ENCODE measurements around the gene DHRS7C.
"Not testable (repeated sequence)": the region's sequence is repeated elsewhere in the genome, so short reads cannot be mapped to it uniquely, and the experiment has no call there.

Gene DHRS7C

DNA sequence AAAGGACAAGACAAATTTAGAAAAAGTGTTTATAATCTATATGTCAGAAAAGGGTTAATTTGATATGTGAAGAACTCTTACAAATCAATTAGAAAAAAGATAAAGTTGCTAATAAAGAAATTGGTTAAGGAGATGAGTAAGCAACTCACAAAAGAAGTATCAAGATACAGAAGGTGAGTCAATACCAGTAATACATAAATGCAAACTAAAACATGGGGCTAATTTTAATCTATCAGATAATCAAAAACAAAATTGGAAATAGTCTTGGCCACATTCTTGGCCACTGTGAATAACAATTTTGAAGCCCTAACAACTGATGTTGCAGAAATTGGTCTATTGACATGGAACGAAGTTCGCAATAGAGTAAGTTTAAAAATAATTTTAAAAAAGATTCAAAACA is 6.8 kb downstream of the DHRS7C start:
- H3K27me3 ChIP-seq (replicated peaks; ENCODE audit: control insufficient read depth, insufficient read depth, low read length) = no peaks in the 10 kb centered on the region; the same call in 1 of the 2 replicates
- no peaks in the 10 kb centered on the region for H3K36me3 ChIP-seq (ENCODE audit: control insufficient read depth, insufficient read depth, low read length)
- no peak for DNase-seq (ENCODE audit: extremely low read depth, insufficient read length)
- H3K4me3 ChIP-seq (replicated peaks; ENCODE audit: low read depth, low read length) = no peak overlapping the region
- TF ChIP-seq CTCF (IDR thresholded peaks at IDR 0.05; ENCODE audit: insufficient read depth, low read length, poor library complexity, severe bottlenecking) = no peak

GRCh38 chr17:9783465-9783864 is 7.9 kb downstream of the DHRS7C start:
- H3K27me3 ChIP-seq (replicated peaks; ENCODE audit: control insufficient read depth, insufficient read depth, low read length); H3K4me3 ChIP-seq (replicated peaks; ENCODE audit: low read depth, low read length); DNase-seq (ENCODE audit: extremely low read depth, insufficient read length); H3K36me3 ChIP-seq (ENCODE audit: control insufficient read depth, insufficient read depth, low read length): not testable (repeated sequence)

DNA sequence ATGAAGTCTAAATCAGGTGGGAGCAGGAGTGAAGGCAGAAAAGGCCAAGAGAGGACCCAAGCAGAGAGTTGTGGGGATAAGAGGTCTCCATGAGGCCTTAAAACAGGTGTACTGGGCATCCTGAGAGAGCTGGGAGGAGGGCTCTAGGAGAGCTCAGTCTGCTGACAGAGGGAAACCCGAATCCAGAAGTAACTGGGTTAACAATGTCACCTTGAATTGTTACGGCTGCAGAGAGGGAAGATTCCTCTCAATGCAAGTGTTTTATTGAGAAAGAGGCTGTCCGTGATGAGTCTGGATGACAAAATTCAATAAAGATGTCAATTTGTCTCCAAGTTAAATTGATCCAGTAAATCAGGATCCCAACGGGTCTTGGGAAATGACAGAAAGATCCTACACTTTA is 8.3 kb downstream of the DHRS7C start:
- TF ChIP-seq CTCF (IDR thresholded peaks at IDR 0.05; ENCODE audit: insufficient read depth, low read length, poor library complexity, severe bottlenecking) = no peak
- Histone ChIP-seq H3K27me3 (replicated peaks; ENCODE audit: control insufficient read depth, insufficient read depth, low read length) (no peaks in the 10 kb centered on the region; the same call in 1 of the 2 replicates), H3K36me3 (ENCODE audit: control insufficient read depth, insufficient read depth, low read length) (no peaks in the 10 kb centered on the region), H3K4me3 (replicated peaks; ENCODE audit: low read depth, low read length) (no peak overlapping the region)
- DNase-seq (ENCODE audit: extremely low read depth, insufficient read length) = no peak

DNA sequence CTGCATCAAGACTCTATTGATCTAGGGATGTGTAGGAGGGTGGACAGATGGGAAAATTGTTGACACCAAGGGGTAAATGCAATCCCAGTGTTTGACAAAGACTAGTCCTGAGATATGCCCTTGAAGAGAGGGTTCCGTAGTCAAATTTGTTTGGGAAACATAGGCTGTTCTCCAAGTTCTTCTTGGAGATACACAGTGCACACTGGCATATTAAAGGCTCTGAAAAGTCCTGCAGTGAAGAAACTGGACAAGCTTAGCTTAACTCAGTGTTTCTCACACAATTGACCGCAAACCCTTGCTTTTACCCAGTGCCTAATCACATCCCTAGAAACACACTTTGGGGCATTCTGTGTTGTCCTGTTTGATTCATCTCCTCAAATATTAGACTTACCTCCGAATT is 10.8 kb downstream of the DHRS7C start:
- Histone ChIP-seq H3K36me3 (ENCODE audit: control insufficient read depth, insufficient read depth, low read length) (no peaks in the 10 kb centered on the region), H3K27me3 (replicated peaks; ENCODE audit: control insufficient read depth, insufficient read depth, low read length) (no peaks in the 10 kb centered on the region; the same call in 1 of the 2 replicates), H3K4me3 (replicated peaks; ENCODE audit: low read depth, low read length) (no peak overlapping the region)
- no peak for DNase-seq (ENCODE audit: extremely low read depth, insufficient read length)
- no peak for TF ChIP-seq CTCF (IDR thresholded peaks at IDR 0.05; ENCODE audit: insufficient read depth, low read length, poor library complexity, severe bottlenecking)

DNA sequence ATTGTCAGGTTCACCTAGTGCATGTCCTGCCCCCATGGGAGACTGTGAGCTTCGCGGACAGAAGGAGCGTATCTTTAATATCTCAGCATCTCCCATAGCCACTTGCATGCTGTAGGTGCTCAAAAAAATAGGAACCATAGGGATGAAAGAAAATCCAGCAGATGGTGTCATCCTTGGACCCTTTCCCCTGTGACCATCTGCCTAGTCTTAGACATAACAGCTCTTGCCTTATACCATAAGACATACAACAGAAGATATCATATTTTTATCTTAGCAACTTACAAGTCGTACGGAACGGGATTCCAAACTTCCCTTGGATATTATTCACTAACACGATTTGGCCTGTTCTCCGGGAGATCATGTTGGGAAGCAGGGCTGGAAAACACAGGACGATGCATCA is 14.5 kb downstream of the DHRS7C start:
- no peaks in the 10 kb centered on the region; the same call in 1 of the 2 replicates for H3K27me3 ChIP-seq (replicated peaks; ENCODE audit: control insufficient read depth, insufficient read depth, low read length)
- DNase-seq (ENCODE audit: extremely low read depth, insufficient read length) = no peak
- no peak overlapping the region for H3K4me3 ChIP-seq (replicated peaks; ENCODE audit: low read depth, low read length)
- no peaks in the 10 kb centered on the region for H3K36me3 ChIP-seq (ENCODE audit: control insufficient read depth, insufficient read depth, low read length)
- no peak for TF ChIP-seq CTCF (IDR thresholded peaks at IDR 0.05; ENCODE audit: insufficient read depth, low read length, poor library complexity, severe bottlenecking)

GRCh38 chr17:9772658-9773057 is 18.7 kb downstream of the DHRS7C start:
- no peaks in the 10 kb centered on the region; the same call in 1 of the 2 replicates for H3K27me3 ChIP-seq (replicated peaks; ENCODE audit: control insufficient read depth, insufficient read depth, low read length)
- TF ChIP-seq CTCF (IDR thresholded peaks at IDR 0.05; ENCODE audit: insufficient read depth, low read length, poor library complexity, severe bottlenecking) = no peak
- H3K4me3 ChIP-seq (replicated peaks; ENCODE audit: low read depth, low read length) = no peak overlapping the region
- no peak for DNase-seq (ENCODE audit: extremely low read depth, insufficient read length)
- no peaks in the 10 kb centered on the region for H3K36me3 ChIP-seq (ENCODE audit: control insufficient read depth, insufficient read depth, low read length)
